NCI-H2196 treated with DMSO at 0.1 percent for 48 hours (cell line): ENCODE data around the gene TFAP2E.

Source experiments
- DNase-seq: peaks from one replicate; lab custom pipeline; 2025; ENCODE audit not compliant: unreplicated experiment; lab: John Stamatoyannopoulos, UW

TFAP2E gene

DNA sequence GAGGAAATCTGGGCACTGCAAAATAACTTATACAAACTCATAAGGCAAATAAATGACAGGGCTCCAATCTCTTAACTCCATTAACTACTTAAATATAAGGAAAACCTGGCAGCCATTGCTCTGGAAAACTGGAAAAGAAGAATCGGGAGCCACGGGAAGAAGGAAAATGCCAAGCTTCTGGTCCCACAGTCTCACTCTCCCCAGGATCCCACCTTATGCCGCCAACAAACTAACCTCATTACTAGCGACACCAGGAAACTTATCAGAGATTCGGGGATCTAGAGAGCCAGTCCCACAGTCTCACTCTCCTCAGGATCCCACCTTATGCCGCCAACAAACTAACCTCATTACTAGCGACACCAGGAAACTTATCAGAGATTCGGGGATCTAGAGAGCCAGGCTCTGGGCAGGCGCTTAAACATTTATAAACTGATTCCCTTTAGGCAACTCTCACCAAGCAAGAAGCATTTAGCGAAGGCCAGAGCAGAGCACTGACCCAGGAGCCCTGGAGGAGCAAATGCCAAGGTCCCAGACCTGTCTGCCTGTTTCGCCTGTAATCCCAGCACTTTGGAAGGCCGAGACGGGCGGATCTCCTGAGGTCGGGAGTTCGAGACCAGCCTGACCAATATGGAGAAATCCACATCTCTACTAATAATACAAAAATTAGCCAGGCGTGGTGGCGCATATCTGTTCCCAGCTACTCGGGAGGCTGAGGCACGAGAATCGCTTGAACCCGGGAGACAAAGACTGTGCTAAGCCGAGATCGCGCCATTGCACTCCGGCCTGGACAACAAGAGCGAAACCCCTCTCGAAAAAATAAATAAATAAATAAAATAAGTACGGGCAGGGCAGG lies 67.5 kb downstream of the TFAP2E start:
- DNase-seq = no peak

DNA sequence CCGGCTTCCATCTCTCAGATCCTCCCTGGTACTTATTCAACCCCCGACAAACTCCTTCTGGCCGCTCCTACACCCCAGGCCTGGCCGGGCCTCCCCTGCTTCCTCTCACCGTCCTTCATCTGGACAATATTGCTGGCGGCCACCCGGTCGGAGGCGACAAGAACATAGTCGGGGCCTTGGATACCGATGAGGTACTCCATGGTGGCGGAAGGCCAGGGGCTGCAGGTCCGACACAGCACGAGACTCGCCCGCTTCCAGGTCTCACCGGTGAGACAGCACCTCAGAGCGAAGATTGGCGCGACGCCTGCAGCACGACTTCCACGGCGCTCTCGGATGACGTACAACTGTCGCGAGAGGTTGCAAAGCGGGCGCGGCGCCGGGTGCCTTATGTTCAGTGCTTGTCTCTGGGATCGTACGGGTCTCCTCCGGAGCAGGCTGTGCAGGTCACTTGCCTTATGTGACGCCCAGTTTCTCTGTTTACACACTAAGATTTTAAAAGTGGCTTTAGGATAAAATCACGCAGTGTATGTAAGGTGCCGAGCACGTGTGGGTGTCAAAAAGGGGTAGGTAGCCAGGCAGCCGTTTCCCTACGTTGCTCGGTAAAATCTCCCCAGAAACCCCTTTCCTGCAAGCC lies 68.2 kb downstream of the TFAP2E start, which contains the start of gene PSMB2:
Gene PSMB2, minus strand, starts transcription at position 294 of the 634 bp plus-strand sequence. Its CDS starts 94 bp downstream, at position 200.
- peak; percentile 89 for DNase-seq

DNA sequence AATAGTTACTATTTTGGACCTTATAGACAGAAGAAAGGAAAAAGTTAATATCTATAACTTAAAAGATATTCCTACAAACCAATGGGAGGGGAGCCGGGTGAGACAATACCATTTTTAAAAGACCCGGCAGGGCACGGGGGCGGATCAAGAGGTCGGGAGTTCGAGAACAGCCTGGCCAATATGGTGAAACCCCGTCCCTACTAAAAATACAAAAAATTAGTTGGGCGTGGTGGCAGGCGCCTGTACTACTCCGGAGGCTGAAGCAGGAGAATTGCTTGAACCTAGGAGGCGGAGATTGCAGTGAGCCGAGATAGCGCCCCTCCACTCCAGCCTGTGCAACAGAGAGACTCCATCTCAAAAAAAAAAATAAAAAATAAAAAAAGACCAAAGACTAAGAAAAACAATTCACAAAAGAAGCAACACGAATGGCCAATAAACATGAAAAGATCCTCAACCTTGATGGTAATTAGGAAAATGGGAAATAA lies 69.4 kb downstream of the TFAP2E start:
- DNase-seq = no peak

DNA sequence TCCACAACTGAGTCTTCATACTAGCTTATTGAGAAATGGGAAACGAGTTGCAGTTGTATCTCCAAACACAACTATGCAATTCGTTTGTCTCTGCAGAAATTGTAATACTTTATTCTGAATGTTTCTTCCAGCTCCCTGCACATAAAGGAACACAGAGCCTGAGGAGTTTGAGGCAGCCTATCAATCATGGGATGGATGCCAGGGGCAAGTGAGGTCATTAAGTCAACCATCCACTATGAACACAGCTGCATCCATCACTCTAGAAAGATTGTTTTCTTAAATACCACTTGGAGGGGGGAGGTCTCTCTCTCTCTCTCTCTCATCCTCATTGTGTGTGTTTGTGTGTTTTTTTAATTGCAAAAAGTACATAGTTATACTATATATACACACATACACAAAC lies 71.1 kb downstream of the TFAP2E start:
- DNase-seq = no peak
